ENCODE measurements around the gene CTSV. TPM values are rescaled to one million over a fixed set of nuclear protein-coding genes. Genes with fewer than 3 reads are reported as not detected.
"Not testable (repeated sequence)": the region's sequence is repeated elsewhere in the genome, so short reads cannot be mapped to it uniquely, and the experiment has no call there.

The CTSV gene
- total RNA-seq, 1 experiment from 2014 or later, result 47.3 TPM

DNA sequence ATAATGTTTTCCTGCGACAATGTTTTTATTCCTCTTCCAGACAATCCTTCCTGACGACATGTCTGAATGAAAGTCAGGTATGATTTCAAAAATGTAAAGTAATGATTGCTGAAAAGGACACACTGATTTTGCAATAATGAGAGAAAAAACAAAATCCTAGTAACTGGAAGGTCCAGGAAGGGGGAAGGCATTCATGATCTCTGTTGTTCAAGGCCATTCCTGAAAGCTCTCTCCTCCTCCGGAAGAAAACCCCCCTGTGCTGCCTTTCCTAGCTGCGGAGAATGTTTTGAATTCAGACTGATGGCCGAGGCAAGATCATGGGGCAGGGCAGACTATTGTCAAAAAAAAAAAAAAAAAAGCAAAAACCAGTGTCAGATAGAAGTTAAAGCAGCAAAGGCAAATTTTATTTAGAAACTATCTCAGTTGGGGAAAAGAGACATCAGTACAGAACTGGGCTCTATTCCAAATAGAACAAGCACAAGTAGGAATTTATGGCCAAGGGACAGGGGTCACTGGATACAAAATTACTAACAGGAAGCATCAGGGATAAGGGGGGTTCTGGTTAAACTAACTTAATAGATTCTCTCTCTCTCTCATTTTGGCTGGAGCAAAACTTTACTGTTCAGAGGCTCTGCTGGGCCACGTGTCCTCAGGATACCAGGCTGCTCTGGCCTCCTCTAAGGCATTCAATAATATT lies 36.5 kb upstream of the CTSV start:
- ChIA-PET POLR2A (ENCODE audit: unreplicated experiment) (no interaction called here), CTCF (no interaction called here)
- Histone ChIP-seq H3K4me3 (no peak overlapping the region), H4K20me1 (ENCODE audit: insufficient read depth) (no peaks in the 10 kb centered on the region), H3K4me2 (no peak overlapping the region), H3K36me3 (ENCODE audit: low read depth) (no peaks in the 10 kb centered on the region), H3K27ac (no peak overlapping the region), H3K27me3 (ENCODE audit: insufficient read depth, low read depth) (no peaks in the 10 kb centered on the region), H3K79me2 (ENCODE audit: low read depth) (no peaks in the 10 kb centered on the region), H3K9me2 (ENCODE audit: insufficient read depth) (no peaks in the 10 kb centered on the region), H3K9me3 (ENCODE audit: insufficient read depth, low read depth) (no peaks in the 10 kb centered on the region), H3F3A (ENCODE audit: insufficient read depth, low read depth) (no peaks in the 10 kb centered on the region), H3K4me1 (replicated peaks; ENCODE audit: insufficient read depth) (peaks cover 18% of the 10 kb centered on the region), H2AFZ (no peak overlapping the region)
- no TSS peak for BruUV-seq (replicated peaks)
- intact Hi-C loops (cut with micrococcal nuclease; ENCODE audit: unreplicated experiment), result no loop called here
- TF ChIP-seq EZH2 (IDR thresholded peaks at IDR 0.05; ENCODE audit: low read depth), result no peak
- TF ChIP-seq, protein P1, sequence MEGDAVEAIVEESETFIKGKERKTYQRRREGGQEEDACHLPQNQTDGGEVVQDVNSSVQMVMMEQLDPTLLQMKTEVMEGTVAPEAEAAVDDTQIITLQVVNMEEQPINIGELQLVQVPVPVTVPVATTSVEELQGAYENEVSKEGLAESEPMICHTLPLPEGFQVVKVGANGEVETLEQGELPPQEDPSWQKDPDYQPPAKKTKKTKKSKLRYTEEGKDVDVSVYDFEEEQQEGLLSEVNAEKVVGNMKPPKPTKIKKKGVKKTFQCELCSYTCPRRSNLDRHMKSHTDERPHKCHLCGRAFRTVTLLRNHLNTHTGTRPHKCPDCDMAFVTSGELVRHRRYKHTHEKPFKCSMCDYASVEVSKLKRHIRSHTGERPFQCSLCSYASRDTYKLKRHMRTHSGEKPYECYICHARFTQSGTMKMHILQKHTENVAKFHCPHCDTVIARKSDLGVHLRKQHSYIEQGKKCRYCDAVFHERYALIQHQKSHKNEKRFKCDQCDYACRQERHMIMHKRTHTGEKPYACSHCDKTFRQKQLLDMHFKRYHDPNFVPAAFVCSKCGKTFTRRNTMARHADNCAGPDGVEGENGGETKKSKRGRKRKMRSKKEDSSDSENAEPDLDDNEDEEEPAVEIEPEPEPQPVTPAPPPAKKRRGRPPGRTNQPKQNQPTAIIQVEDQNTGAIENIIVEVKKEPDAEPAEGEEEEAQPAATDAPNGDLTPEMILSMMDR (conservative IDR thresholded peaks at IDR 0.05), result no peak
- no peak for DNase-seq

DNA sequence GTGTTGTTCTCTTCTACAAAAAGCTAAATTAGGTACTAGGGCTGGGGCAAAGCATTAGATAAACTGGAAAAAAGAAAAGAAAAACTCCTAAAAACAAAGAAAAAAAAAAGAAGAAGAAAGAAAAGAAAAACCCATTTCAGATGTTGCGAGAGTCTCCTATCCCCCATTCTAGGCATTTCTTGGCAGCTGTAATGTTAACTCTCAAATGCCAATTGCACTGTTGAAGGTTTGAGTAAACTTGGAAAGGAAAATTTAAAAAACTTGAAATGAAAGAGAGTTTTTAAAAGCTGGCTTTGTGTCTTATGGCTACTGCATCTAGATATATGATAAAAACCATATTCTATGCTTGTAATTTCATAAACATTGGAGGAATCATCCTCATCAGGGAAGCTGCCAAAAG lies 34.6 kb upstream of the CTSV start:
- no peak for TF ChIP-seq EZH2 (IDR thresholded peaks at IDR 0.05; ENCODE audit: low read depth)
- TF ChIP-seq, protein P1 (conservative IDR thresholded peaks at IDR 0.05), result no peak
- no TSS peak for BruUV-seq (replicated peaks)
- no peak for DNase-seq
- Histone ChIP-seq H3K9me2 (ENCODE audit: insufficient read depth) (no peaks in the 10 kb centered on the region), H4K20me1 (ENCODE audit: insufficient read depth) (no peaks in the 10 kb centered on the region), H2AFZ (no peak overlapping the region), H3K4me1 (replicated peaks; ENCODE audit: insufficient read depth) (peaks cover 18% of the 10 kb centered on the region), H3K36me3 (ENCODE audit: low read depth) (no peaks in the 10 kb centered on the region), H3K4me2 (no peak overlapping the region), H3K79me2 (ENCODE audit: low read depth) (no peaks in the 10 kb centered on the region), H3K27me3 (ENCODE audit: insufficient read depth, low read depth) (no peaks in the 10 kb centered on the region), H3K9me3 (ENCODE audit: insufficient read depth, low read depth) (no peaks in the 10 kb centered on the region), H3K27ac (no peak overlapping the region), H3K4me3 (no peak overlapping the region), H3F3A (ENCODE audit: insufficient read depth, low read depth) (no peaks in the 10 kb centered on the region)
- POLR2A ChIA-PET (ENCODE audit: unreplicated experiment), result interaction anchor here (0.6 kb wide), 1 partner anchor 34 kb away, joined by 3 read pairs; the partner anchor contains the start of gene CTSV
- CTCF ChIA-PET, result no interaction called here
- intact Hi-C loops (cut with micrococcal nuclease; ENCODE audit: unreplicated experiment), result no loop called here

DNA sequence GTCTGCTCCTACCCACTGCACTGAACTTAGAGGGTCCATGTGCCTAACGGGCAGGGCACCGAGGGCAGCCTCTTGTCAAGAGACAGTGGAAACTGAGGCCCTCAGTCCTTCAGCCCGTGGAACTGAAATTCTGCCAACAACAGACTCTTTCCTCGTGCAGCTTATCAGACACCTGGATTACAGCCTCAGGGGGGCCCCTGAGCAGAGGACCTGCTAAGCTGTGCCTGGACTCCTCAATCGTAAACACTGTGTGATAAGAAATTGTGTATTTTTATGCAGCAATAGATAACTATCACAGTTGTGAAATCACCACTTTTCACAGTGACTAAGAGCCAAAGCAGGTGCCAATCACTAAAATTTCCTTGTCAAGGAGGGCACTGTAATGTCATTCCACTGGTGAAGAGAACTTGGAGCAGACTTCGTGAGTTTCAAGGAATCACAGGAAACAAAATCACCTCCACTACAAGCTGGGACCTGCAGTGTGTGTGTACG lies 33.4 kb upstream of the CTSV start:
- Histone ChIP-seq H3K9me2 (ENCODE audit: insufficient read depth) (no peaks in the 10 kb centered on the region), H3K4me2 (no peak overlapping the region), H4K20me1 (ENCODE audit: insufficient read depth) (no peaks in the 10 kb centered on the region), H3F3A (ENCODE audit: insufficient read depth, low read depth) (no peaks in the 10 kb centered on the region), H3K4me1 (replicated peaks; ENCODE audit: insufficient read depth) (peaks cover 18% of the 10 kb centered on the region), H3K27me3 (ENCODE audit: insufficient read depth, low read depth) (no peaks in the 10 kb centered on the region), H2AFZ (no peak overlapping the region), H3K79me2 (ENCODE audit: low read depth) (no peaks in the 10 kb centered on the region), H3K9me3 (ENCODE audit: insufficient read depth, low read depth) (no peaks in the 10 kb centered on the region), H3K27ac (no peak overlapping the region), H3K4me3 (no peak overlapping the region), H3K36me3 (ENCODE audit: low read depth) (no peaks in the 10 kb centered on the region)
- DNase-seq, result peak; percentile 11 to 80
- BruUV-seq (replicated peaks), result no TSS peak
- ChIA-PET CTCF (no interaction called here), POLR2A (ENCODE audit: unreplicated experiment) (interaction anchor here (0.6 kb wide), 1 partner anchor 29 kb away, joined by 5 read pairs; no protein-coding TSS in a partner anchor)
- no peak for TF ChIP-seq EZH2 (IDR thresholded peaks at IDR 0.05; ENCODE audit: low read depth)
- TF ChIP-seq, protein P1 (conservative IDR thresholded peaks at IDR 0.05), result no peak
- intact Hi-C loops (cut with micrococcal nuclease; ENCODE audit: unreplicated experiment), result no loop called here

DNA sequence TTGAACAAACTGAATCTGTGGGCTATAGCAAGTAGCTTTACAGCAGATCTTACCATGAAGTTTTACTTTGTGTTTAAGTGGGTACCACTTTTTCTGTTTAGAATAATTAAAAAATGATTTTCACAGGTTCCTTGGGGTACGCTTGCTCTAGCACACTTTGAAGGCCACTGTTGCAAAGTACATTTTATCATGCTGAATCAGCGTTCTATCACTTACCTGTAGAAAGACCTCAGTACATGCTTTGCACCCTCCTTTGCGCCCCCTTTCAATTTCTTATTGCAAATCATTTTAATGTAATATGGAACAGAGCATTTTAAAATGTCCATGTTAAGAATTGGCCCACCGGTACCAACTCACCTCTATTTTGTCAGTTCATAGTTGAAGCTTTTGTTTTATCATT lies 31.4 kb upstream of the CTSV start:
- H3K9me2 ChIP-seq (ENCODE audit: insufficient read depth); H3F3A ChIP-seq (ENCODE audit: insufficient read depth, low read depth); DNase-seq; H4K20me1 ChIP-seq (ENCODE audit: insufficient read depth); H3K9me3 ChIP-seq (ENCODE audit: insufficient read depth, low read depth); H3K27me3 ChIP-seq (ENCODE audit: insufficient read depth, low read depth); H3K27ac ChIP-seq; H2AFZ ChIP-seq; BruUV-seq (replicated peaks); H3K79me2 ChIP-seq (ENCODE audit: low read depth); H3K4me3 ChIP-seq; POLR2A ChIA-PET (ENCODE audit: unreplicated experiment); H3K36me3 ChIP-seq (ENCODE audit: low read depth); H3K4me2 ChIP-seq; intact Hi-C loops (cut with micrococcal nuclease; ENCODE audit: unreplicated experiment); CTCF ChIA-PET: not testable (repeated sequence)
- peaks cover 18% of the 10 kb centered on the region for H3K4me1 ChIP-seq (replicated peaks; ENCODE audit: insufficient read depth)

All from PC-9 (cell line).